ENCODE measurements around the gene RALA. TPM values are rescaled to one million over a fixed set of nuclear protein-coding genes. Genes with fewer than 3 reads are reported as not detected.

Gene RALA
- total and polyA plus RNA-seq, 10 of the 15 experiments (the other 5 are each of a cell fraction or from before 2014, with no cell fraction given), result 7.5 to 53.3 (median 23.1) TPM

GRCh38 chr7:39615350-39615975 lies 7.9 kb upstream of the RALA start (continued):
- TF ChIP-seq ZNF622 (IDR thresholded peaks at IDR 0.05), result no peak
- no peak for TF ChIP-seq CBFB (IDR thresholded peaks at IDR 0.05; ENCODE audit: low read depth)
- no peak for TF ChIP-seq HDAC6 (IDR thresholded peaks at IDR 0.05; ENCODE audit: unreplicated experiment)
- TF ChIP-seq, protein P1, sequence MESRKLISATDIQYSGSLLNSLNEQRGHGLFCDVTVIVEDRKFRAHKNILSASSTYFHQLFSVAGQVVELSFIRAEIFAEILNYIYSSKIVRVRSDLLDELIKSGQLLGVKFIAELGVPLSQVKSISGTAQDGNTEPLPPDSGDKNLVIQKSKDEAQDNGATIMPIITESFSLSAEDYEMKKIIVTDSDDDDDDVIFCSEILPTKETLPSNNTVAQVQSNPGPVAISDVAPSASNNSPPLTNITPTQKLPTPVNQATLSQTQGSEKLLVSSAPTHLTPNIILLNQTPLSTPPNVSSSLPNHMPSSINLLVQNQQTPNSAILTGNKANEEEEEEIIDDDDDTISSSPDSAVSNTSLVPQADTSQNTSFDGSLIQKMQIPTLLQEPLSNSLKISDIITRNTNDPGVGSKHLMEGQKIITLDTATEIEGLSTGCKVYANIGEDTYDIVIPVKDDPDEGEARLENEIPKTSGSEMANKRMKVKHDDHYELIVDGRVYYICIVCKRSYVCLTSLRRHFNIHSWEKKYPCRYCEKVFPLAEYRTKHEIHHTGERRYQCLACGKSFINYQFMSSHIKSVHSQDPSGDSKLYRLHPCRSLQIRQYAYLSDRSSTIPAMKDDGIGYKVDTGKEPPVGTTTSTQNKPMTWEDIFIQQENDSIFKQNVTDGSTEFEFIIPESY (IDR thresholded peaks at IDR 0.05), result no peak
- no peak for TF ChIP-seq JUNB (IDR thresholded peaks at IDR 0.05)
- no peak for TF ChIP-seq SREBF1 (IDR thresholded peaks at IDR 0.05; ENCODE audit: low read length)
- TF ChIP-seq, protein P2, sequence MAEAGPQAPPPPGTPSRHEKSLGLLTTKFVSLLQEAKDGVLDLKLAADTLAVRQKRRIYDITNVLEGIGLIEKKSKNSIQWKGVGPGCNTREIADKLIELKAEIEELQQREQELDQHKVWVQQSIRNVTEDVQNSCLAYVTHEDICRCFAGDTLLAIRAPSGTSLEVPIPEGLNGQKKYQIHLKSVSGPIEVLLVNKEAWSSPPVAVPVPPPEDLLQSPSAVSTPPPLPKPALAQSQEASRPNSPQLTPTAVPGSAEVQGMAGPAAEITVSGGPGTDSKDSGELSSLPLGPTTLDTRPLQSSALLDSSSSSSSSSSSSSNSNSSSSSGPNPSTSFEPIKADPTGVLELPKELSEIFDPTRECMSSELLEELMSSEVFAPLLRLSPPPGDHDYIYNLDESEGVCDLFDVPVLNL (IDR thresholded peaks at IDR 0.05; ENCODE audit: low read depth, low read length), result no peak
- TF ChIP-seq SIX5 (IDR thresholded peaks at IDR 0.05; ENCODE audit: low read depth, low read length, severe bottlenecking), result no peak

- Histone ChIP-seq H3K4me1 (ENCODE audit: control insufficient read depth, insufficient read depth, low read length) (peaks cover 1% of the 10 kb centered on the region; the same call in 1 of the 2 replicates), H3K9me3 (replicated peaks; ENCODE audit: control insufficient read depth, insufficient read depth, low read length) (no peaks in the 10 kb centered on the region), H3K27me3 (replicated peaks in 1 of 2; ENCODE audit: control insufficient read depth in 2 of 2, insufficient read depth in 2 of 2, low read length in 1 of 2) (no peaks in the 10 kb centered on the region), H3K9ac (ENCODE audit: control insufficient read depth, insufficient read depth, low read length) (no peak overlapping the region), H3K36me3 (ENCODE audit: control insufficient read depth in 2 of 2, insufficient read depth in 2 of 2, low read length in 1 of 2) (no peaks in the 10 kb centered on the region), H3K4me3 (no peak overlapping the region), H3K79me2 (ENCODE audit: control insufficient read depth, insufficient read depth, low read length) (no peaks in the 10 kb centered on the region), H2AFZ (ENCODE audit: control insufficient read depth, low read depth, low read length) (no peak overlapping the region), H3K27ac (ENCODE audit: control insufficient read depth, insufficient read depth) (no peak overlapping the region), H3K4me2 (ENCODE audit: control insufficient read depth, insufficient read depth) (no peak overlapping the region), H4K20me1 (ENCODE audit: control insufficient read depth, insufficient read depth) (no peaks in the 10 kb centered on the region)
- BruUV-seq (replicated peaks), result no TSS peak
- SMC1A ChIA-PET (ENCODE audit: uncharacterized antibody, unreplicated experiment), result interaction anchor here (1.3 to 1.6 kb wide), 3 partner anchors 11 to 27 kb away, joined by 3 to 5 read pairs (median 4); no protein-coding TSS in a partner anchor
- CTCF ChIA-PET, result interaction anchor here (0.6 to 4.6 kb wide), 2 partner anchors 37 to 148 kb away, joined by 5 to 20 read pairs; no protein-coding TSS in a partner anchor
- POLR2A ChIA-PET, result interaction anchor here (0.6 kb wide), 1 partner anchor 1004 kb away, joined by 4 read pairs; no protein-coding TSS in a partner anchor
- in situ Hi-C loops (cut with MboI) (no loop called here), intact Hi-C loops (cut with micrococcal nuclease; ENCODE audit: unreplicated experiment) (no loop called here)
- RAD21 ChIA-PET (ENCODE audit: unreplicated experiment), result interaction anchor here (0.9 kb wide), 1 partner anchor 34 kb away, joined by 3 read pairs; no protein-coding TSS in a partner anchor
- no peak for FAIRE-seq
- 4% methylated on average over 1 of the region's 1 CpG for WGBS (ENCODE audit: insufficient coverage, insufficient replicate concordance, low lambda C conversion rate, missing lambda C conversion rate)
- ATAC-seq, result no peak
- no peak for DNase-seq (ENCODE audit: low read depth, low spot score)
- TF ChIP-seq ESRRA (IDR thresholded peaks at IDR 0.05; ENCODE audit: low read length), result no peak
- no peak for TF ChIP-seq SPI1 (IDR thresholded peaks at IDR 0.05; ENCODE audit: borderline replicate concordance, insufficient read depth, low read depth, low read length)
- no peak for TF ChIP-seq USF2 (IDR thresholded peaks at IDR 0.05; ENCODE audit: borderline replicate concordance, low read depth, low read length)
- no peak for TF ChIP-seq POLR2A (IDR thresholded peaks at IDR 0.05; ENCODE audit: low read depth, low read length)
- no peak for TF ChIP-seq EED (IDR thresholded peaks at IDR 0.05; ENCODE audit: low read depth)
- TF ChIP-seq, protein P3, sequence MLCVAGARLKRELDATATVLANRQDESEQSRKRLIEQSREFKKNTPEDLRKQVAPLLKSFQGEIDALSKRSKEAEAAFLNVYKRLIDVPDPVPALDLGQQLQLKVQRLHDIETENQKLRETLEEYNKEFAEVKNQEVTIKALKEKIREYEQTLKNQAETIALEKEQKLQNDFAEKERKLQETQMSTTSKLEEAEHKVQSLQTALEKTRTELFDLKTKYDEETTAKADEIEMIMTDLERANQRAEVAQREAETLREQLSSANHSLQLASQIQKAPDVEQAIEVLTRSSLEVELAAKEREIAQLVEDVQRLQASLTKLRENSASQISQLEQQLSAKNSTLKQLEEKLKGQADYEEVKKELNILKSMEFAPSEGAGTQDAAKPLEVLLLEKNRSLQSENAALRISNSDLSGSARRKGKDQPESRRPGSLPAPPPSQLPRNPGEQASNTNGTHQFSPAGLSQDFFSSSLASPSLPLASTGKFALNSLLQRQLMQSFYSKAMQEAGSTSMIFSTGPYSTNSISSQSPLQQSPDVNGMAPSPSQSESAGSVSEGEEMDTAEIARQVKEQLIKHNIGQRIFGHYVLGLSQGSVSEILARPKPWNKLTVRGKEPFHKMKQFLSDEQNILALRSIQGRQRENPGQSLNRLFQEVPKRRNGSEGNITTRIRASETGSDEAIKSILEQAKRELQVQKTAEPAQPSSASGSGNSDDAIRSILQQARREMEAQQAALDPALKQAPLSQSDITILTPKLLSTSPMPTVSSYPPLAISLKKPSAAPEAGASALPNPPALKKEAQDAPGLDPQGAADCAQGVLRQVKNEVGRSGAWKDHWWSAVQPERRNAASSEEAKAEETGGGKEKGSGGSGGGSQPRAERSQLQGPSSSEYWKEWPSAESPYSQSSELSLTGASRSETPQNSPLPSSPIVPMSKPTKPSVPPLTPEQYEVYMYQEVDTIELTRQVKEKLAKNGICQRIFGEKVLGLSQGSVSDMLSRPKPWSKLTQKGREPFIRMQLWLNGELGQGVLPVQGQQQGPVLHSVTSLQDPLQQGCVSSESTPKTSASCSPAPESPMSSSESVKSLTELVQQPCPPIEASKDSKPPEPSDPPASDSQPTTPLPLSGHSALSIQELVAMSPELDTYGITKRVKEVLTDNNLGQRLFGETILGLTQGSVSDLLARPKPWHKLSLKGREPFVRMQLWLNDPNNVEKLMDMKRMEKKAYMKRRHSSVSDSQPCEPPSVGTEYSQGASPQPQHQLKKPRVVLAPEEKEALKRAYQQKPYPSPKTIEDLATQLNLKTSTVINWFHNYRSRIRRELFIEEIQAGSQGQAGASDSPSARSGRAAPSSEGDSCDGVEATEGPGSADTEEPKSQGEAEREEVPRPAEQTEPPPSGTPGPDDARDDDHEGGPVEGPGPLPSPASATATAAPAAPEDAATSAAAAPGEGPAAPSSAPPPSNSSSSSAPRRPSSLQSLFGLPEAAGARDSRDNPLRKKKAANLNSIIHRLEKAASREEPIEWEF (IDR thresholded peaks at IDR 0.05; ENCODE audit: insufficient replicate concordance, low read depth, low read length), result no peak
Observed at GRCh38 chr7:39616138-39616537, 7.2 kb upstream of the RALA start.
